Activated naive CD8-positive, alpha-beta T cell (primary cell): ENCODE results near the gene PLPP7.

Experiments
- H3K27ac Mint-ChIP-seq: one replicate; pipeline ENCODE4 v1.8.0; 2021; ENCODE audit warnings: mixed read lengths
- H3K27me3 Mint-ChIP-seq: one replicate; pipeline ENCODE4 v1.8.0; 2021; ENCODE audit warnings: mixed read lengths
- H3K36me3 Mint-ChIP-seq: one replicate; pipeline ENCODE4 v1.8.0; 2021; ENCODE audit warnings: mixed read lengths
- H3K4me1 Mint-ChIP-seq: one replicate; pipeline ENCODE4 v1.8.0; 2021; ENCODE audit warnings: low read depth, mixed read lengths
- H3K4me3 Mint-ChIP-seq: one replicate; pipeline ENCODE4 v1.8.0; 2021; ENCODE audit warnings: mild to moderate bottlenecking, mixed read lengths
- H3K9me3 Mint-ChIP-seq: one replicate; pipeline ENCODE4 v1.8.0; 2021; ENCODE audit warnings: low read depth, mixed read lengths

The PLPP7 gene

DNA sequence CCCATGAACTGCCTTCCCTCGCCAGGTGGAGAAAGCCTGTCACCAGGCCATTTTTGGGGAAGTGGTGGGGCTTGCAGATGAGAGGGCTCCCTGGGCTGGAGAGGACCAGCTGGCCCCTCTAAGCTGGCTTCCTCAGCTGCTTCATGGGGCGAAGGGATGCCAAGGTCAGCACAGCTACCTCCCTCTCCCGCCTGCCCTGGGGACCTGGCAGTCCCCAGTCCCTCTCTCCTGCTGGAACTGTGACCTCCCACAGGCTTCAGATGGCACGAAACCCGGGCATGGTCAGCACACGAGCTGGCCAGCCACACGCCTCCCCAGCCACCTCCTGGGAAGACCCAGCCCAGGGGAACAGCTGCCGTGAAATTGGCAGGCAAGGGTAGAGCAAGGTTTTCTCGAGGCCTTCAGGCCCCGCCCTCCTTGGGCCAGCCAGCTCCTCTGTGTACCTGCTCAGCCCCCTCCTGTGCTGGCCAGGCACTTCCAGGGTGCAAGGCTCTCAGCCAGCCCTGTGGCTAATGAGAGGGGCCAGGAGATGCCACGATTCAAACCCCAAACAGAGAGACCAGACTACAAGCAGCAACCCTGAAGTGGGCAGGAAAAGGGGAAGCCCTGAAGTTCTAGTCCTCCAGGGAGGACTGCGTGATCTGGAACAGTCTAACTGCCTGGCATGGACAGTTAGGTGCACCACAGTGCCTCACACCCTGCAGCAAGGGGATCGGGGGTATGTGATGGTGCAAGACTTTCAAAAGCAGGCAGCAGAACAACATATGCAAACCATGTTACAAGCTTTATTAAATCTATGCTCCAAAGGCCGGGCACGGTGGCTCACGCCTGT is 12.9 kb downstream of the PLPP7 start:
- H3K27ac Mint-ChIP-seq: no peak overlapping the region
- no peaks in the 10 kb centered on the region for H3K27me3 Mint-ChIP-seq
- H3K9me3 Mint-ChIP-seq: no peaks in the 10 kb centered on the region
- no peaks in the 10 kb centered on the region for H3K36me3 Mint-ChIP-seq
- H3K4me3 Mint-ChIP-seq: no peak overlapping the region
- no peaks in the 10 kb centered on the region for H3K4me1 Mint-ChIP-seq

DNA sequence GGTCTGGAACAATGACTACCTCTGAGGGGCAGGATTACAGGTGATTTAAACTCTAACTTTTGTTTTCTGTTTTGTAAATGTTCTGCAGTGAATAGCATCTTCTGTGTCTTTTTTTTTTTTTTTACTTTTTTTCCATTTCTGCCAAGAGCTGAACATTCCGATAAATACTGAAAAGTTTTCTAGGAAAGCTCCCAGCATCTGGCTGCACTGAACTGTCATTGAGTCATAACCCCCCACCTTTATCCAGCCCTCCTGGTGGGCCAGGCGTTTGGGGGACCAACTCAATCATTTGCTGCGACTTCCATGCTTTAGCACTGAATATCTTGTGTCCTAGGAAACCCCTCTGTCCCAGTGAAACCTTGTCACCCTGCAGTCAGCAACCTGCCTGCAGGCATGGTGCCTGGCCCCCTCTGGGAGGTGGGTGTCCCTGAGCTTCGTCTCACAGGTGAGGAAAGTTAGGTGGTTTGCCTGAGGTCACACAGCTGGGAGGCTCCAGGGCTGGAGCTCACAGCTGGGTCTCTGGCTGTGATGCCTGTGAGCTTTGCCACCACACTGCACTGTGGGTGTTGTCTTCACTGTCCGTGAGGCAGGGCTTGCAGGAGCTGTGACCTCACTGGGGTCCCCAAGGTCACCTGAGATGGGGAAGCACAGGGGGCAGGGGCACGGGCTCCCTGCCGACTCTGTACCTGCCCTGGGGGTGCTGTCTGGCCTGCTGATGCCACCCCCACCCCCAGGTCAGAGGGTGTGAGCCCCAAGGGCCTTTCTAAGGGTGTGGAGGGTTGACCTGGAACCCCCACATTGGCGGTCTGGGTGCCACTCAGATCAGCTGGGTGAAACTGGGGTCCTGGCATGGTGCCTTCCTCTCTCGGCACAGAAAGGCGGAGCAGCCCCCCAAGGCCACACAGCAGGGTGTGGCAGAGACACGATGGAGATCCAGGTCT is 14.1 kb downstream of the PLPP7 start:
- H3K27me3 Mint-ChIP-seq: no peaks in the 10 kb centered on the region
- no peak overlapping the region for H3K4me3 Mint-ChIP-seq
- H3K9me3 Mint-ChIP-seq: no peaks in the 10 kb centered on the region
- no peaks in the 10 kb centered on the region for H3K4me1 Mint-ChIP-seq
- H3K36me3 Mint-ChIP-seq: no peaks in the 10 kb centered on the region
- H3K27ac Mint-ChIP-seq: no peak overlapping the region

DNA sequence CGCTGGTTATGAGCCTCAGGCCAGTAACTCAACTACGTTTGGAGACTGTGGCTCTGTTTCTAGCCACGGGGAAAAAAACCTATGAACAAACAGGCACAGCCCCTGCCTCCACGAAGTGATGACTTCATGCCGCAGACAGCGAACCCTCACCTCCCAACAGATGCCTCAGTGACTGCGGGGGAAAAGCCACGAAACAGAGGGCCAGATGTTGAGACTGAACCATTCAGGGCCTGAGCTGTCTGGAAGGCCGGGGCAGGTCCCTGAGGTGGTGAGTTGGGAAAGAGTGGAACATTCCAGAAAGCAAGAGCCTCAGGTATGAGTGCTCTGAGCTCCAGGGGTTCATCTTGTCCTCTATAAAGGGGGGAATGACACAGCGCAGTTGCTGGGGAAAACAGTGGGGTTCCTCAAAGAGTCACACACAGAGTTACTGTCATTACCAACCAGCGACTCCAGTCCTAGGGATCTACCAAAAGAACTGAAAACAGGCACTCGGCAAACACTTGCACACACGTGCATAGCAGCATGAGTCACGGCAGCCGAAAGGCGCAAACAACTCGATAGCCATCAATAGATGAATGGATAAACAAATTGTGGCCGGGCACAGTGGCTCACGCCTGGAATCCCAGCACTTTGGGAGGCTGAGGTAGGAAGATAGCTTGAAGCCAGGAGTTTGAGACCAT is 15.3 kb downstream of the PLPP7 start:
- Mint-ChIP-seq H3K27ac (no peak overlapping the region), H3K36me3 (no peaks in the 10 kb centered on the region), H3K9me3 (no peaks in the 10 kb centered on the region), H3K4me3 (no peak overlapping the region), H3K4me1 (no peaks in the 10 kb centered on the region), H3K27me3 (no peaks in the 10 kb centered on the region)

DNA sequence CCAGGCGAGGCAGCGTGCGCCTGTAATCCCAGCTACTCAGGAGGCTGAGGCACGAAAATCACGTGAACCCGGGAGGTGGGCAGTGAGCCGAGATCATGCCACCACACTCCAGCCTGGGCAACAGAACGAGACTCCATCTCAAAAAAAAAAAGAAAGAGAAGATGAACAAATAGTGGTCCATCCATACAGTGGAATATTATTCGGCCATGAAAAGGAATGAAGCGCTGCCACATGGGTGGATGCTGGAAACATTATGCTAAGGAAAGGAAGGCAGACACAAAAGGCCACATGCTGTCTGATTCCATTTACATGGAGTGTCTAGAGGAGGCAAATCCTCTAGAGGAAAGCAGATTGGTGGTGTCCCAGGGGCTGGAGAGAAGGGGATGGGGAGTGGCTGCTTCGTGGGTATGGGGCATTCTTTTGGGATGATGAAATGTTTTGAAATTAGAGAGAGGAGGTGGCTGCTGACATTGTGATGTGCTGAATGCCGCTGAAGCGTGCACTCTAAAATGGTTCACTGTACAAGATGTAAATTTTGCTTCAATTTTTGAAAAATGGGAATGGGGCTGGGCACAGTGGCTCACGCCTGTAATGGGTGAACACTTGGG is 17.0 kb downstream of the PLPP7 start:
- Mint-ChIP-seq H3K36me3 (no peaks in the 10 kb centered on the region), H3K9me3 (no peaks in the 10 kb centered on the region), H3K27ac (no peak overlapping the region), H3K4me3 (no peak overlapping the region), H3K4me1 (peaks cover 6% of the 10 kb centered on the region), H3K27me3 (no peaks in the 10 kb centered on the region)

DNA sequence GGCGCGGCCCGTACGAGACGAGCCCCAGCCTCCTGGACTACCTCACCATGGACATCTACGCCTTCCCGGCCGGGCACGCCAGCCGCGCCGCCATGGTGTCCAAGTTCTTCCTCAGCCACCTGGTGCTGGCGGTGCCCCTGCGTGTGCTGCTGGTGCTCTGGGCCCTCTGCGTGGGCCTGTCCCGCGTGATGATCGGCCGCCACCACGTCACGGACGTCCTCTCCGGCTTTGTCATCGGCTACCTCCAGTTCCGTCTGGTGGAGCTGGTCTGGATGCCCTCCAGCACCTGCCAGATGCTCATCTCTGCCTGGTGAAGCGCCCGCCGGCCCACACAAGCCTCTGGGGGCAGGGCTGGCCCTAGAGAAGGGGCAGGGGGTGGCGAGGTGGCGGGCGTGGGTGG is 18.5 kb downstream of the PLPP7 start:
- peaks cover 6% of the 10 kb centered on the region for H3K4me1 Mint-ChIP-seq
- H3K4me3 Mint-ChIP-seq: no peak overlapping the region
- H3K9me3 Mint-ChIP-seq: no peaks in the 10 kb centered on the region
- H3K27me3 Mint-ChIP-seq: no peaks in the 10 kb centered on the region
- no peak overlapping the region for H3K27ac Mint-ChIP-seq
- no peaks in the 10 kb centered on the region for H3K36me3 Mint-ChIP-seq

DNA sequence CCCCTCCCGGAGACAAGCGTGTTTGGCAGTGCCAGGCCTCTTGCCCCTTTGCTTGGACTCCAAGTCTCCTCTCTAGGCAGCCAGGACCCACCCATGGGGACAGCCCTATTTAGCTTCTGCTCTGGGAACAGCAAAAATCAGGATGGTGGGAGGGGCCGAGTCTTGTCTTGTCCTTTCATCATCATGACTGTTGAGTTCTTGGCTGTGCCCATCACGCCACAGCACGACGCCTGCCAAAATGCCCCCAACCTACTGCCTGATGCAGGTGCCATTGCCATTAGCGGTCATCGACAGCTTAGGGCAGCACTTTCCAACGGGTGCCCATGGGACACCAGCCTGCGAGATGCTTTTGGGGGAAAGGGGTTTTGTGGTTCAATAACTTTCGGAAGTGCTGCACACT is 18.9 kb downstream of the PLPP7 start:
- no peak overlapping the region for H3K27ac Mint-ChIP-seq
- no peak overlapping the region for H3K4me3 Mint-ChIP-seq
- H3K9me3 Mint-ChIP-seq: no peaks in the 10 kb centered on the region
- H3K27me3 Mint-ChIP-seq: no peaks in the 10 kb centered on the region
- H3K4me1 Mint-ChIP-seq: peaks cover 6% of the 10 kb centered on the region
- H3K36me3 Mint-ChIP-seq: no peaks in the 10 kb centered on the region

DNA sequence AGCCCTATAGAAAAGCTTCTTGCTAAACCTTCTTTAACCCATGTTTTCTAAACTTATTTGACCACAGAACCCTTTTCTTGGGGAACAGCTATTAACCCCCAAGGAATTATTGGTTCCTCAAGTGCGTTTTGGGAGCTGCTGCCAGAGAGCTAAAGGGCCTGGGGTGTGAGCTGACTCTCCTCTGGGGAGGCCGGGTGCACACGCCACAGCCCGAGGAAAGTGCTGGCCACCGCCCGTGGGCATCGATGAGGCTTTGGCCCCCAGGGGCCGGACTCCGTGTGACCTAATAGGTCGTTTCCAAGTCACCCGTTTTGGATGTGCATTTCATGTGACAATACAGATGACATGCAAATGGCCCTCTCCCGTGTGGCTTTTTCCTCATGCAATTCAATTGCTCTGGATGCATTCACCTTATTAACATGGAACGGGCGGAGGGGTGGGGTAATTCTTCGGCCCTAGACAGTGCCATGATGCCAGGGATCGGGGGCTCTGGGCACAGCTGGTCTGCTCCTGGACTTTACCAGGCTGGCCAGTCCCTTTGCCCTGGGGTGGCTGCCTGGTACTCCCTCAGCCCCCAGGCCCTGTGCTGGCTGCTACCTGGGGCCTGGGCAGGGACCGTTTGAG is 19.5 kb downstream of the PLPP7 start:
- Mint-ChIP-seq H3K36me3 (no peaks in the 10 kb centered on the region), H3K4me1 (peaks cover 6% of the 10 kb centered on the region), H3K27ac (no peak overlapping the region), H3K27me3 (no peaks in the 10 kb centered on the region), H3K9me3 (no peaks in the 10 kb centered on the region), H3K4me3 (no peak overlapping the region)

DNA sequence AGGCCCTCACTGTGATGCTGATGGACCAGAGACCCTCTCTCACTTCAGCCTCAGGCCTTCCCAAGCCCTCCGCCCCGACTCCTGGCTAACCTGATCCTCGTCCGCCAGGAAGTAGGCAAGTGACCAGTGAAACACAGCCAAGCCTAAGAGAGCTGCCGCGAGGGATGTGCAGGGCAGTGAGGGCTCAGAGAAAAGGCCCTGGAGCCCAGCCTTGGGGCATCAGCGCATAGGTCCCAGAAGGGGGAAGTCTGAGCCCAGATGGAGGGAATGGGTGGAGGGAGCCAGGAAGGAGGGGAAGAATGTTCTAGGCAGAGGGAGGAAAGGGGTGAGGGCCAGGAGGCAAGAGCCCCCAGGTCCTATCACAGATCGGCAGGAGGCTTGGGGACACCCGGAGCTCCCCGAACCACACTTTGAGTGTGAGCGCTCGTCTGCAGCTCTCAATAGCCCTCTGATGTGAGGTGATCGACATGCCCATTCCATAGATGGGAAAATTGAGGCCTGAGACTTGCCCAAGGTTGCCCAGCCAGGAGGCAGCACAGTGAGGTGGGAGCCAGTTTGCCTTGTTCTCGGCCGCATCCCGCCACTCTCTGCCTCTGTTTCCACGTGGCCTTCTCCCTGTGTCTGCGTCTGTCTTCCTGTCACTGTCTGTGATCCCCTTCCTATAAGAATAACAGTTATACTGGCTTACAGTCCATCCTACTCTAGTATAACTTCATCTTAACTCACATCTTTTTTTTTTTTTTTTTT is 20.2 kb downstream of the PLPP7 start:
- Mint-ChIP-seq H3K4me3 (no peak overlapping the region), H3K27me3 (no peaks in the 10 kb centered on the region), H3K27ac (no peak overlapping the region), H3K4me1 (peaks cover 6% of the 10 kb centered on the region), H3K36me3 (no peaks in the 10 kb centered on the region), H3K9me3 (no peaks in the 10 kb centered on the region)

DNA sequence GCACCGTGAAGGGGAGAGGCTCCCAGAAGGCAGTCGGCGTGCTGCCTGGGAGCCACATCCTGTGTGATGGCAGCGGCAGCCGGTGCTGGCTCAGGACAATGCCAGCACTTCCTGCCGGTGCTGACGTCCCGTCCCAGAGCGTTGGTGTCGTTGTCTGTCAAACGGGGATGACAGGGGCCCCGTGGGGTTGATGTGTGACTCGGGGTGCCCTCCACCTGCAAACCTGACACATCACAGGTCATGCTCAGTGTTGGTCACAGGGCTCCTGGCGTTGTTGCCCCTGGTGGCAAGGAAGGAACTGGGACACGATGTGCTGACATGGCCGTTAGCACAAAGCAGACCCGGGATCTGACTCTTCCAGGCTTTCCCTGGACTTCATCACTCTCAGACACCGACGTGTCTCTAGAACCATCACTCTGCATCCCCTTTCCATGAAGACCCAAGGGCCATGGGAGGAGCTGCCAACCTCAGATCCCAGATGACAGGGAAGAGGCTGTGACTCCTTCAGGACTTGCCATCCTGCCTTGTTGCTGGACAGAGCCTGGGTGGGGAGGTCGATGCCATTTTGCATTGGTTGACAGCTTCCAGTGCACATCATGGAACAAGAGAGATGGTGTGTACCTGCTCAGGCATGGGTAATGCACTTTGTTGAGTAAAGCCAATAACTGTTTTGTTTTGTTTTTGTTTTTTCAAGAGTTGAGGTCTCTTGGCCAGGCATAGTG is 21.5 kb downstream of the PLPP7 start:
- Mint-ChIP-seq H3K4me1 (peaks cover 6% of the 10 kb centered on the region), H3K9me3 (no peaks in the 10 kb centered on the region), H3K4me3 (peak overlapping the region; percentile 59), H3K27me3 (no peaks in the 10 kb centered on the region), H3K36me3 (no peaks in the 10 kb centered on the region), H3K27ac (peak overlapping the region; percentile 41)

DNA sequence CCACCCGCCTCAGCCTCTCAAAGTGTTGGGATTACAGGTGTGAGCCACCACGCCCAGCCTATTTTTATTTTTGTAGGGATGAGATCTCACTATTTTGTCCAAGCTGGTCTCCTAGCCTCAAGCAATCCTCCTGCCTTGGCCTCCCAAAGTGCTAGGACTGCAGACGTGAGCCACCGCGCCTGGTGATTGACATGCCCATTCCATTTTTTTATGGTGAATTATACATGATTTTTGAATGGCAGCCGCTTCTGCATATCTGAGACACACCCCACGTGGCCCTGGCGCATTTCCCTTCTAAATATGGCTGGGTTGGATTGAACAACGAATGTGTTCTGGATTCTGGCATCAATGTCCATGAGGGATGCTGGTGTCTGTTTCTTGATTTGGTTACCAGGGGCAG is 22.7 kb downstream of the PLPP7 start:
- peaks cover 6% of the 10 kb centered on the region for H3K4me1 Mint-ChIP-seq
- no peak overlapping the region for H3K4me3 Mint-ChIP-seq
- H3K36me3 Mint-ChIP-seq: no peaks in the 10 kb centered on the region
- no peaks in the 10 kb centered on the region for H3K27me3 Mint-ChIP-seq
- no peak overlapping the region for H3K27ac Mint-ChIP-seq
- H3K9me3 Mint-ChIP-seq: no peaks in the 10 kb centered on the region

DNA sequence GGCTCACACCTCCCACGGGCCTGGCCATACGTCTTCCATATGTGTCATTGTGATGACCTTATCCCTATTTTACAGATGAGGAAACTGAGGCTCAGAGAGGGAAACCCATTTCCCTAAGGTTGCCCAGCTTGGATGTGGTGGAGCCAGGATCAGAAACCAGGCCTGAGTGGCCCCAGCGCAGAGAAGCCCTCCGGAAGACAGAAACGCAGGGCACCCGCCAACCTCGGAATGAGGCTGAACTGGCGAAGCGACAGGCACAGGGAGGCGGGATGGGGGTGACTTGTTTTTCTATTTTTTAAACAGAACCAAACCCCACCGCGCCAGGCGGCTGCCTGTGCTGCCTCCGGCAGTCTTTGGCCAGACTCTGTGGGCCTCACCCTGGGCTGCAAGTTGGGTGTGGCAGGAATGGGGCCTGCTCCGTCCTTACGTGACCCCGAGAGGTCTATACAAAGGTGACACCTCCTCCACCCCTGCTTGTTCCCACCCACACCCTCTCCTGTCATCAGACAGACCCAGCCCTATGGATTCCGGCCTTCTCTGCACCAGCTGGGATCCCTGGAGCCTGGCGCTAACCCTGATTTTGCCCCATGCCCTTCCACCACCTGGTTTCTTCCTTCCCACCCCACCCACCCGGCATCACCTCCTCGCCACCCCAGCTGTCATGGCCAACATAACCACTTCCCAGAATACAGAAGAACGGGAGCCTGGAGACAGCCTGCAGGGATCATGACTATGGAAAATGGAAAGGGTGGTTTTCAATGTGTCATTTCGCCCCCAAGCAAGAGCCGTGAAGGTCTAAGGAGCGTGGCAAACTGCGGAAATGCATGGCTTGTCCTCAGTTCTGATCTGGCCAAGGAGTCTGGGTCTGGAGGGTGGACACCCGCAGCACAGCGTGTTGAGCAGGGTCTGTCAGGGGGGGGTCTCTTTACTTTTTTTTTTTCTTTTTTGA is 23.6 kb downstream of the PLPP7 start:
- no peaks in the 10 kb centered on the region for H3K9me3 Mint-ChIP-seq
- H3K36me3 Mint-ChIP-seq: no peaks in the 10 kb centered on the region
- peaks cover 6% of the 10 kb centered on the region for H3K4me1 Mint-ChIP-seq
- H3K4me3 Mint-ChIP-seq: no peak overlapping the region
- H3K27me3 Mint-ChIP-seq: no peaks in the 10 kb centered on the region
- H3K27ac Mint-ChIP-seq: no peak overlapping the region

DNA sequence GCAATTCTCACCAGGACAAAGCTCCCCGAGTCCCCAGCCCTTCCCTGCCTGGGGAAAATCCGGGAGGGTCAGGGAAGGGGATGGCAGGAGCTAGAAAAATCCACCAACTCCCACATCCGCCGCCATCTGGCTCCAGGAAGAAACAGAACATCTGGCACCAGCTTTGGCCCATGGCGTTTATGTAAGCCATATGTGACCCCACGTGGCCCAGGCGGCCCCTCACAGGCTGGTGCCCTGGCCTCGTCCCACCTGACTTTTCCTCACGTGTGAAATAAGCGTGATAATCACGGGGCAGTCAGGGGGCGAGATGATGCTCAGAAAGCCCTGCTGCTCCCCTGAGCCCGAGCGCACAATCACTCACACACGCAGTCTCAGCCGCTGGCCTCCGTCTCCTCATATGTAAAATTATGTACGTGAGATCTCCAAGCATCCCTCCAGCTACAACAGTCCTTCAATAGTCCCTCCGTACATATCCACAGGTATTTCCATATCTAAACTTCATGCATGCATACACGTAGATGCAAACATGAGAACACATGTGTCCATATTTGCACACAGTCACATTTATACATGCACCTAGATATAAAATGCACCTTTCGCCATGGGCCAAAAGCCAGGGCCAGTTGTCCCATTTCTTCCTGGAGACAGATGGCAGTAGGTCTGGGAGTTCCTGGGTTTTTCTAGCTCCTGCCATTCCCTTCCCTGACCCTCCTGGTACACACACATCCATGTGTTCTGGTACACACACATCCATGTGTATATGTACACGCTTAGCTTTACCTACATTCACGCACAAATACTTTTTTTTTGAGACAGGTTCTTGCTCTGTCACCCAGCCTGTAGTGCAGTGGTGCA is 28.9 kb downstream of the PLPP7 start:
- Mint-ChIP-seq H3K27me3 (no peaks in the 10 kb centered on the region), H3K36me3 (no peaks in the 10 kb centered on the region), H3K27ac (no peak overlapping the region), H3K4me3 (no peak overlapping the region), H3K9me3 (no peaks in the 10 kb centered on the region), H3K4me1 (no peaks in the 10 kb centered on the region)
